Activated naive CD4-positive, alpha-beta T cell treated with anti-CD3 and anti-CD28 coated beads, Interleukin-2, amount 50 U/mL, for 16 hours (primary cell): ENCODE results near the gene AHCYL2.
"Not testable (repeated sequence)": the region's sequence is repeated elsewhere in the genome, so short reads cannot be mapped to it uniquely, and the experiment has no call there.

ENCODE experiments used
- DNase-seq: peaks from one replicate; pipeline ENCODE4 v3.0.0-alpha.2; 2020

Gene AHCYL2

GRCh38 chr7:129462420-129462819, 237.6 kb downstream of the AHCYL2 start:
- no peak for DNase-seq

DNA sequence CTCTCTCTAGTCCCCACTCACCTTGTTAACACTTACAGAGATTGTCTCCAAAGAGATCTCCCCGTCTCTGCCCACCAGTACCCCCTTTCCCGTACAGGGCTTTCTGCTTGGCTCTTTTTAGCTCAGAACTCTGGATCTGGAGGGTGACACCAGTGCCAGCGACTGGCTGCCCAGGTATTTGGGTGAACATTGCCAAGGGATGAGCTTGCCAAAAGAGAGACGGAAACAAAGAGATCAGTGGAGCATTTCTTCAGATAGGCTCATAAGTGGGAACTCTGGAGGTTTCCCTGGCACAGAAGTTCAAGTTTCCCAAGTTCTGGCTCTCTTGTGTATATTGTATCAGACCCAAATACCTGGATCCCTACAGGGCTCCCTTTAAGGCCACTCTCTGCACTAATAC, 239.4 kb downstream of the AHCYL2 start:
- no peak for DNase-seq

- DNase-seq, result no peak
Measured at GRCh38 chr7:129465080-129465479, 240.2 kb downstream of the AHCYL2 start.

DNA sequence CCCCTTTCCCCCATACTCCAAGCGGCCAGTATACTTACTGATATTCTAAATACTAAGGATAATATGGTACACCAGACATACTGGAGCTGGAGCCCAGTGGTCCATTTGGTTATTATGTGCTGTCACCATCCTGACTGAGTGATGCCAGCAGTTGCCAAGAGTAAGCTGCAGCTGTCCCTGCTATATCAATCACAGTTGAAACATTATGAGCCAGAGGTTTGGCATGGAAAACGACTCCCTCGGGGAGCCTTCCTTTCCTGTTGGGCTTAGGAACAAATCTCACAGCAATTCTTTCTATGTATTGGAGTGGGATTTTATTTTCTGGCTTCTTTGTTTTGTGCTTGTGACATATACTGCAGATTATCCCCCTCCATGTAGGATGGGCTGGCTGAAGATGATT, 242.0 kb downstream of the AHCYL2 start:
- no peak for DNase-seq

DNA sequence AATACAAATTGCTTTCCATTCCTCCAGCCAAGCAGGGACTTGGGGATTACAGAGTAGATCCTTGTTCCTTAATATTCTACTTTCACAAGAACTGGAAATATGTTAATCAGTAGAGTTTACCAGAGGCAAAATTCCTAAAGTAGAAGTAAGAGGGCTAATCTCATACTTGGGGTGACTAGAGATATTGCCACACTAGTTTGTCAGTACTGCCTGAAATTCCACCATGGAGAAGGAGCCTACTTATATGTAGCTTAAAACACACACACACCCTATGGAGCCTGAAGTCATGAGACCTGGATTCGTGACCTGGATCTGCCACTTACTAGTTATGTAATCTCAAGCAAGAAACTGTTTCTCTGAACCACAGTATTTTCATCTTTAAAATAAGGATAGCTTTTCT, 243.3 kb downstream of the AHCYL2 start:
- no peak for DNase-seq

- DNase-seq, result no peak
Measured at GRCh38 chr7:129468547-129468946, 243.7 kb downstream of the AHCYL2 start.

DNA sequence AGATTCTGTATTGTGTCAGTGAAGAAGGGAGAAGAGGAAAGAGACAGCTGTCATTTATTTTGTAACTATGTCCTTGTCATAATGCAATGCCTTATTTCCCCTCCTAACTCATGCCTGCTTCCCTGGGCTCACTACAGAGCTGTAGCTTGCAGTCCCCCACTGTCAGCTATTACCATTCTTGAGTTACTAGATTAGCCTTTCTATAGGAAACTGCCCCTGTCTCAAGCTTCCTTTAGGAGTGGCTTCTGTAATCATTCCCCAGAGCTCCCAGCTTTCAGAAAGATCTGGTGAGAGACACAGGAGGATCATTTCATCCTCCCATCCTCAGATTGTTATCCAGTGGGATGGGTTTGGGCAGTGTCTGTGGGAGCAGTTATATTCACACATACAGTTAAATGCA, 245.1 kb downstream of the AHCYL2 start:
- no peak for DNase-seq

DNA sequence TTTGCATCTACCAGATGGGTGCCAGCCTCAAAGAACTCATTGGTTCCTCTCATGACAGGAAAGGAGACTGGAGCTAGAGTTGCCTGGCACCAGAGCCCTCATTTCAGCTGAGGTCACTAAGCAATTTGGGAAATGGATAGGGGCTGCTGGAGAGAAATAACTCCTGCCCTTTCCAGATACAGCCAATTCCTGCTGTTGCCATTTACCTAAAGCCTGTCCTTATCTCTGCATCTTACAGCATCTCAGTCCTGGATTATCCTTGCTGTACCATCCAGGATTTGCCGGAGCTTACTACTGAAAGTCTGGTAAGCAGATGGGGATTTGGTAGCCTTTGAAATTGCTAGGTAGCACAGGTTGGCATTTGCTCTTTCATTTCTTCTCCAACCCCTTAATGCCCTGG, 245.6 kb downstream of the AHCYL2 start:
- no peak for DNase-seq

- DNase-seq, result no peak
Measured at GRCh38 chr7:129471402-129471827, 246.6 kb downstream of the AHCYL2 start.

DNA sequence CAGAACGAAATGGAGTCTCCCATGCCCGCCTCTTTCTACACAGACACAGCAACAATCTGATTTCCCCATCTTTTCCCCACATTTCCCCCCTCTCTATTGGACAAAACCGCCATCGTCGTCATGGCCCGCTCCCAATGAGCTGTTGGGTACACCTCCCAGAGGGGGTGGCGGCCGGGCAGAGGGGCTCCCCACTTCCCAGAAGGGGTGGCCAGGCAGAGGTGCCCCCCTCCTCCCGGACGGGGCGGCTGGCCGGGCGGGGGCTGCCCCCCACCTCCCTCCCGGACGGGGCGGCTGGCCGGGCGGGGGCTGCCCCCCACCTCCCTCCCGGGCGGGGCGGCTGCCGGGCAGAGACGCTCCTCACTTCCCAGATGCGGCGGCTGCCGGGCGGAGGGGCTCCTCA, 251.1 kb downstream of the AHCYL2 start:
- not testable (repeated sequence) for DNase-seq

DNA sequence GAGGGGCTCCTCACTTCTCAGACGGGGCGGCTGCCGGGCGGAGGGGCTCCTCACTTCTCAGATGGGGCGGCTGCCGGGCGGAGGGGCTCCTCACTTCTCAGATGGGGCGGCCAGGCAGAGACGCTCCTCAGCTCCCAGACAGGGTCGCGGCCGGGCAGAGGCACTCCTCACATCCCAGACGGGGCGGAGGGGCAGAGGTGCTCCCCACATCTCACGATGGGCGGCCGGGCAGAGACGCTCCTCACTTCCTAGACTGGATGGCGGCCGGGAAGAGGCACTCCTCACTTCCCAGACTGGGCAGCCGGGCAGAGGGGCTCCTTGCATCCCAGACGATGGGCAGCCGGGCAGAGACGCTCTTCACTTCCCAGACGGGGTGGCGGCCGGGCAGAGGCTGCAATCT, 251.6 kb downstream of the AHCYL2 start:
- DNase-seq, result not testable (repeated sequence)
